ENCODE measurements around the gene DHX30. TPM values are rescaled to one million over a fixed set of nuclear protein-coding genes. Genes with fewer than 3 reads are reported as not detected.
"Not testable (repeated sequence)": the region's sequence is repeated elsewhere in the genome, so short reads cannot be mapped to it uniquely, and the experiment has no call there.

The DHX30 gene
- total RNA-seq, 1 donor from 2014 or later = 50.0 TPM

GRCh38 chr3:47824541-47825473 is 21.9 kb downstream of the DHX30 start:
- H4K20me1 ChIP-seq (ENCODE audit: insufficient read depth, low read length) = peaks cover 23% of the 10 kb centered on the region
- Mint-ChIP-seq H3K27me3 (ENCODE audit: low read depth, unreplicated experiment) (no peaks in the 10 kb centered on the region), H3K4me1 (ENCODE audit: low read depth, unreplicated experiment) (peaks cover 6% of the 10 kb centered on the region), H3K9me3 (ENCODE audit: unreplicated experiment) (no peaks in the 10 kb centered on the region), H3K36me3 (ENCODE audit: low read depth, unreplicated experiment) (peaks cover 7% of the 10 kb centered on the region), H3K4me3 (ENCODE audit: unreplicated experiment) (peak overlapping the region; percentile 94), H3K27ac (ENCODE audit: unreplicated experiment) (peak overlapping the region; percentile 78)
- peak overlapping the region; percentile 96 for H3K4me3 ChIP-seq (ENCODE audit: insufficient read depth, low read depth, low read length)
- H3K4me1 ChIP-seq (ENCODE audit: insufficient read depth, low read length) = peaks cover 11% of the 10 kb centered on the region
- peak overlapping the region; percentile 97 for H3K4me2 ChIP-seq (ENCODE audit: low read length)
- peak overlapping the region; percentile 94 for H2AFZ ChIP-seq (ENCODE audit: low read depth, low read length)
- FAIRE-seq (no peak), DNase-seq (ENCODE audit: low read depth) (peak; percentile 65)
- TF ChIP-seq CTCF (IDR thresholded peaks at IDR 0.05; ENCODE audit: insufficient read depth, low read depth, low read length) (peak; percentile 45), EZH2 (IDR thresholded peaks at IDR 0.05; ENCODE audit: insufficient read depth, low read length) (no peak)
- peaks cover 39% of the 10 kb centered on the region for H3K79me2 ChIP-seq (ENCODE audit: insufficient read depth, low read length)
- peaks cover 18% of the 10 kb centered on the region for H3K36me3 ChIP-seq (ENCODE audit: insufficient read depth, low read length)
- H3K27me3 ChIP-seq (ENCODE audit: insufficient read depth, low read length) = no peaks in the 10 kb centered on the region
- no peaks in the 10 kb centered on the region for H3K9me3 ChIP-seq (ENCODE audit: insufficient read depth, low read depth, low read length)
- peak overlapping the region; percentile 80 for H3K27ac ChIP-seq (ENCODE audit: low read depth, low read length)
- H3K9ac ChIP-seq (ENCODE audit: low read length) = peak overlapping the region; percentile 98

GRCh38 chr3:47825590-47825989 is 22.7 kb downstream of the DHX30 start:
- H3K4me3 ChIP-seq (ENCODE audit: insufficient read depth, low read depth, low read length) = peak overlapping the region; percentile 96
- no peaks in the 10 kb centered on the region for H3K27me3 ChIP-seq (ENCODE audit: insufficient read depth, low read length)
- H3K27ac ChIP-seq (ENCODE audit: low read depth, low read length) = peak overlapping the region; percentile 80
- DNase-seq (ENCODE audit: low read depth) (no peak), FAIRE-seq (no peak)
- peaks cover 11% of the 10 kb centered on the region for H3K4me1 ChIP-seq (ENCODE audit: insufficient read depth, low read length)
- no peak for TF ChIP-seq CTCF (IDR thresholded peaks at IDR 0.05; ENCODE audit: insufficient read depth, low read depth, low read length)
- TF ChIP-seq EZH2 (IDR thresholded peaks at IDR 0.05; ENCODE audit: insufficient read depth, low read length) = no peak
- peaks cover 39% of the 10 kb centered on the region for H3K79me2 ChIP-seq (ENCODE audit: insufficient read depth, low read length)
- H3K4me1 Mint-ChIP-seq (ENCODE audit: low read depth, unreplicated experiment) = peaks cover 6% of the 10 kb centered on the region
- peaks cover 23% of the 10 kb centered on the region for H4K20me1 ChIP-seq (ENCODE audit: insufficient read depth, low read length)
- peaks cover 18% of the 10 kb centered on the region for H3K36me3 ChIP-seq (ENCODE audit: insufficient read depth, low read length)
- peak overlapping the region; percentile 98 for H3K9ac ChIP-seq (ENCODE audit: low read length)
- peak overlapping the region; percentile 87 for H2AFZ ChIP-seq (ENCODE audit: low read depth, low read length)
- no peaks in the 10 kb centered on the region for H3K9me3 Mint-ChIP-seq (ENCODE audit: unreplicated experiment)
- H3K27ac Mint-ChIP-seq (ENCODE audit: unreplicated experiment) = peak overlapping the region; percentile 78
- H3K36me3 Mint-ChIP-seq (ENCODE audit: low read depth, unreplicated experiment) = peaks cover 5% of the 10 kb centered on the region
- H3K9me3 ChIP-seq (ENCODE audit: insufficient read depth, low read depth, low read length) = no peaks in the 10 kb centered on the region
- peak overlapping the region; percentile 97 for H3K4me2 ChIP-seq (ENCODE audit: low read length)
- no peaks in the 10 kb centered on the region for H3K27me3 Mint-ChIP-seq (ENCODE audit: low read depth, unreplicated experiment)
- peak overlapping the region; percentile 94 for H3K4me3 Mint-ChIP-seq (ENCODE audit: unreplicated experiment)

- H3K27me3 ChIP-seq (ENCODE audit: insufficient read depth, low read length); H3K4me1 Mint-ChIP-seq (ENCODE audit: low read depth, unreplicated experiment); DNase-seq (ENCODE audit: low read depth); H3K9me3 ChIP-seq (ENCODE audit: insufficient read depth, low read depth, low read length); H2AFZ ChIP-seq (ENCODE audit: low read depth, low read length); H3K9me3 Mint-ChIP-seq (ENCODE audit: unreplicated experiment); H3K4me2 ChIP-seq (ENCODE audit: low read length); FAIRE-seq; H3K27me3 Mint-ChIP-seq (ENCODE audit: low read depth, unreplicated experiment); H3K4me3 Mint-ChIP-seq (ENCODE audit: unreplicated experiment); H3K27ac Mint-ChIP-seq (ENCODE audit: unreplicated experiment); H3K9ac ChIP-seq (ENCODE audit: low read length); H3K27ac ChIP-seq (ENCODE audit: low read depth, low read length); H3K4me1 ChIP-seq (ENCODE audit: insufficient read depth, low read length); H3K4me3 ChIP-seq (ENCODE audit: insufficient read depth, low read depth, low read length): not testable (repeated sequence)
- Histone ChIP-seq H3K79me2 (ENCODE audit: insufficient read depth, low read length) (peaks cover 38% of the 10 kb centered on the region), H4K20me1 (ENCODE audit: insufficient read depth, low read length) (peaks cover 28% of the 10 kb centered on the region), H3K36me3 (ENCODE audit: insufficient read depth, low read length) (peaks cover 43% of the 10 kb centered on the region)
- peaks cover 17% of the 10 kb centered on the region for H3K36me3 Mint-ChIP-seq (ENCODE audit: low read depth, unreplicated experiment)
These were observed 26.5 kb downstream of the DHX30 start for GRCh38 chr3:47829482-47829881.

All from astrocyte (in vitro differentiated cells and primary cell).